ENCODE measurements around the gene GYG2.
"Not testable (repeated sequence)": the region's sequence is repeated elsewhere in the genome, so short reads cannot be mapped to it uniquely, and the experiment has no call there.

Gene GYG2

DNA sequence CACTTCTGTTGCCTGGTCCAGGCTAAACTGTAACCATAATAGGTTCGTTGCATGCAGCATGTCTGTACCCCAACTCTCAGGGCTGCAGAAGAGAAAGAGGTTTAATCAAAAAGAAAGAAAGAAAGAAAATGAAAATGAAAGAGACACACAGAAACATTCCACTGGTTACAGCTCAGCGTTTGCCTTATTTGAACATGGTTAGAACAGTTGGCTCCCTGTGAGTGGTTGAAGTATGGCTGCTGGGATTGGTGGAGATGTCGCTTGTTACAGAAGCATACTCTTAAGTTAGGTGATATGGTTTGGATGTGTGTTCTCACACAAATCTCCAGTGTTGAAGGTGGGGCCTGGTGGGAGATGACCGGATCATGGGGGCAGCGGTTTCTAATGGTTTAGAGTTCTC lies 64.1 kb downstream of the GYG2 start:
- no peak for TF ChIP-seq JUND (IDR thresholded peaks at IDR 0.05; ENCODE audit: low read depth)
- in situ Hi-C loops (cut with HindIII; ENCODE audit: low pct_unique_long_range_greater_than_20kb, low sequenced_read_pairs), result no loop called here
- DNase-seq (ENCODE audit: low read depth in 1 of 2, low spot score in 1 of 2), result no peak

DNA sequence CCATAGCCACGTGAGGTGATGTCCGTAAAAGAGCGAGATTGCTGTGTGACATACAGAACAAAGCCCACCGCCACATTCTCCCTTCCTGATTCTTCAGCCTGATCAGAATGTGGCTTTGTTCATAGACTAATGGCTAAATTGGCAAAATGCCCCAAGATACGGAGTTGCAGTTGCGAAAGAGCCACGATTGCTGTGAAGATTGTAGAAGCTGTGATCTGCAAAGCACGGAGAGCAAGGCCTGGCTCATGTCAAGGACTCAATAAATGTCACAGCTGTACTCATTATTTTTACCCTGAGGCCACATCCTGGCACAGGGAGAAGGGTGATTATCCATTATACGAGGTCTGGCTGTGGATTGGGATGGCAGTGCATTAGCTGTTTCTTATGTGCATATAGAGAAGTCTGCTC lies 66.2 kb downstream of the GYG2 start:
- no peak for DNase-seq (ENCODE audit: low read depth in 1 of 2, low spot score in 1 of 2)
- in situ Hi-C loops (cut with HindIII; ENCODE audit: low pct_unique_long_range_greater_than_20kb, low sequenced_read_pairs), result no loop called here
- TF ChIP-seq JUND (IDR thresholded peaks at IDR 0.05; ENCODE audit: low read depth), result no peak

DNA sequence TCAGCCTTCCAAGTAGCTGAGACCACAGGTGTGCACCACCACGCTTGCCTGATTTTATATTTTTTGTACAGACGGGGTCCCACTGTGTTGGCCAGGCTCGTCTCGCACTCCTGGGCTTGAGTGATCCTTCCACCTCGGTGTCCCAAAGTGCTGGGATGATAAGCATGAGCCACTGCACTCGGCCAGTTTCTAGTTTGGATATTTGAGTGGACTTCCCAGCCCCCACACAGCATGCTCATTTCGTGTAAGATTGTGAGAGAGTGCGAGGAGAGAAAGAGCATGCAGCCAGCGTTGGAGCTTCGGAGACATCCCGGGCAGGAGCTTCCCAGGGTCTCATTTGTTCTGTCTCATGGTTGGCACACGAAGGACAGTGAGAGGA lies 68.6 kb downstream of the GYG2 start:
- DNase-seq (ENCODE audit: low read depth in 1 of 2, low spot score in 1 of 2), result no peak
- in situ Hi-C loops (cut with HindIII; ENCODE audit: low pct_unique_long_range_greater_than_20kb, low sequenced_read_pairs), result no loop called here
- TF ChIP-seq JUND (IDR thresholded peaks at IDR 0.05; ENCODE audit: low read depth), result no peak

DNA sequence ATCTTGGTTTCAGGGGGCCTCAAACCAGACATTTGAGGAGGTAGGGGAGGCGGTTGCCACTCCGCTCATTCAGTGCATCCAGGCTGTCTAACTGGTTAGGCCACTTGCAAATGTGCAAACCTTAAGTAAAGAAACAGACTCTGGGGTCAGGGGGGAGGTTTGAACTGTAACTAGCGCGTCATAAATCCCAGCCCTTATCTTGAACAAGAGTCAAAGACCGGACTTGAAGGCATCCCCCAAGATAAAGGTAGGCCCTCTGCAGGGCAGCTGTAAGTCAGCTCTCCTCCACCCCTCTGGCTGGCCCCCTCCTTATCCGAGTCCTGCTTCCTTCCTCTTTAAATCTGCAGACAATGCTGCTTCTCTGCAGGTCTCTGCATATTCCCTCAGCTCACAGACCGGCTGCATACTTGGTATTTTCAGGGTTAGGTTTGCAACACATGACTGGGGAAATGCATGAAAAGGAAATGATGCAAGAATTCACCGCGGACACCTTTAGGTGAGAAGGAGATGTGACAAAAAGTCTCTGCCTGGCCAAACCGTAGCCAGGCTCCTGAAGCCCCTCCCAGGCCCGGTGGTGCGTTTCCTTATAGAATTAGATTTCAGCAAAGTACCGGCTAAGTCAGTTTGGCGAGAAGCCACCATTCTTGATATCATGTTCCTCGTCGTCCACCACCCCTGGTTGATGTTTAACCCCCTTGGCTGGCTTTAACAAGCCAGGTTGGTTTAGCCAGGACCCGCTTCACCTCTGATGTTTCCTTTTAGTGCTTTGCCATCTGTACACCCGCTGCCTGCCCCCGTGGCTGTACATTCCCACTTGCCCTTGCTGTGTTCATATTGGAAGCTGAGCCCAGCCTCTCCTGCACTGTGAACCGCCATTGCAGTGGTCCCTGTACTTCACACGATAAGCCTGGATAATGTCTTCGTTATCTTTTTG lies 69.2 kb downstream of the GYG2 start:
- in situ Hi-C loops (cut with HindIII; ENCODE audit: low pct_unique_long_range_greater_than_20kb, low sequenced_read_pairs), result not testable (repeated sequence)
- peak in 1 of 2 experiments; percentile 76 for DNase-seq (ENCODE audit: low read depth in 1 of 2, low spot score in 1 of 2)

DNA sequence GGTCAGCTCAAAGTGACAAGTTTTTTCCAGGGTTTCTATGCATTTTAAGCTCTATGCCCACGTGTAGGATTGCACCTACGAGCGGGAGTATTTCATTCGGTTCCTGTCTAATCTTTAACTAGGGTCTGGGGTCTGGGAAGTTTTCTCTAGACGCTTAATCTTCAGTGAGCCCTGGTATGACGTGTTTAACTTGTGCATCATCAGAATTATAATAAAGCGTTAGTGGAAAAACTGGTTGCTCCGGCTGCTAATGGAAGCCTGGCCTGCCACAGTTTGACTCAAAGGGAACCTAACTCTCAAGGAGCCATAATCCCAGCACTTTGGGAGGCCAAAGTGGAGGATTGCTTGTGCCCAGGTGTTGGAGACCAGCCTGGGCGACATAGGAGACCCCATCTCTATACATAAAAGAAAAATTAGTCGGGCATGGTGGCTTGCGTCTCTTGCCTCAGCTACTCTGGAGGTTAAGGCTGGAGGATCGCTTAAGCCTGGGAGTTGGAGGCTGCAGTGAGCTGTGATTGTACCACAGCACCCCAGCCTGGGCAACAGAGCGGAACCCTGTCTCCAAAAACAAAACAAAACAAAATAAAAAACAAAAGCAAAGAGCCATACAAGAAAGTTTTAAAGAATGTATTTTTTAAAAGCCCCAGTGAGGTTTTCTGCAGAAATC lies 70.2 kb downstream of the GYG2 start:
- TF ChIP-seq JUND (IDR thresholded peaks at IDR 0.05; ENCODE audit: low read depth), result no peak
- peak in 1 of 2 experiments; percentile 77 for DNase-seq (ENCODE audit: low read depth in 1 of 2, low spot score in 1 of 2)
- in situ Hi-C loops (cut with HindIII; ENCODE audit: low pct_unique_long_range_greater_than_20kb, low sequenced_read_pairs), result no loop called here

DNA sequence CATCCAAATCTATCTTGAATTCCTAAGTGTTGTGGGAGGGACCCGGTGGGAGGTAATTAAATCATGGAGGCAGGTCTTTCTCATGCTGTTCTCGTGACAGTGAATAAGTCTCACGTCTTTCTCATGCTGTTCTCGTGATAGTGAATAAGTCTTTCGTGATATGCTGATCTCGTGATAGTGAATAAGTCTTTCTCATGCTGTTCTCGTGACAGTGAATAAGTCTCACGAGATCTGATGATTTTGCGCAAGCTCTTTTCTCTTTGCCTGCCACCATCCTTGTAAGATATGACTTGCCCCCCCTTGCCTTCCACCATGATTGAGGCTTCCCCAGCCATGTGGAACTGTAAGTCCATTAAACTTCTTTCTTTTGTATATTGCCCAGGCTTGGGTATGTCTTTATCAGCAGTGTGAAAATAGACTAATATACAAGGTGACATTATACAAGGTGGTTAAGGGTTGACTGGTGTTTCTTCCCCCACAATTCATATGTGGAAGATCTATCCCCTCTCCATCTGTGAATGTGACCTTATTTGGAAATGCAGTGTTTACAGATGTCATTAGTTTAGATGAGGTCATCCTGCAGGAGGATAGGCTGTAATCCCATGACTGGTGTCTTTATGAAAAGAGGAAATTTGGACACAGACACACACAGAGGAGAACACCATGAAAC lies 72.8 kb downstream of the GYG2 start:
- in situ Hi-C loops (cut with HindIII; ENCODE audit: low pct_unique_long_range_greater_than_20kb, low sequenced_read_pairs), result no loop called here
- no peak for TF ChIP-seq JUND (IDR thresholded peaks at IDR 0.05; ENCODE audit: low read depth)
- no peak for DNase-seq (ENCODE audit: low read depth in 1 of 2, low spot score in 1 of 2)

DNA sequence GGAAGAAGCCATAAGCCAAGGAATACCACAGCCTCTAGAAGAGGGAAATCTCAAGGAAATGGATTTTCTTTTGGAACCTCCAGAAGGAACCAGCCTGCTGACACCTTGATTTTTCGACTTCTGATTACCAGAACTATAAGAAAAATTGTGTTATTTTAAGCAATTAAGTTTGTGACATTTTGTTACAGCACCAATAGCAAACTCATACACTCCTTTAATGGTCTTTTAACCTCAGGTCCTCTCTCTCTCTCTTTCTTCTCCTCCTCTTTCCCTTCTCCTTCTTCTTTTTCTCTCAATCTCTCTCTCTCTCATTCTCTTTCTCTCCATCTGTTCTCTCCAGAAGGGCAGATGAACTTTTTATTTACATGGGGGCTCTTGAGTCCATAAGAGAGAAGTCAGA lies 74.1 kb downstream of the GYG2 start:
- no peak for DNase-seq (ENCODE audit: low read depth in 1 of 2, low spot score in 1 of 2)
- in situ Hi-C loops (cut with HindIII; ENCODE audit: low pct_unique_long_range_greater_than_20kb, low sequenced_read_pairs), result no loop called here
- no peak for TF ChIP-seq JUND (IDR thresholded peaks at IDR 0.05; ENCODE audit: low read depth)

DNA sequence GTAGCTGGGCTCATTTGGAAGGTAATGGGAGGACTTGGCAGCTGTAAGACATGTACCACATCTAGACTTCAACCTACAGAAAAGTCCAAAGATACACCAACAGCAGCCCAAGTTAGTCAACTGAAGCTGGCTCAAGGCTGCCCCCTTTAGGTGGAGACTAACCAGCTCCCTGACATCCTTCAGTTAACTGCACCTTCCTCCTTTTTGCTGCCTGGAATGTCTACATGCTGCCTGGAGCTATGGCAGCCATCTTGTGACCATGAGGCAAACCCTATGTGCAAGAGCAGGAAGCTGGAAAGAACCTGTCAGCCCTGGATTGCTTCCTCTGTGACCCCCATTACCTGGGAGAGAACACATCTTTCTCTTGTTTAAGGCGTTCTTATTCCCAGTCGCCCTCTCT lies 74.6 kb downstream of the GYG2 start:
- no peak for TF ChIP-seq JUND (IDR thresholded peaks at IDR 0.05; ENCODE audit: low read depth)
- no peak for DNase-seq (ENCODE audit: low read depth in 1 of 2, low spot score in 1 of 2)
- in situ Hi-C loops (cut with HindIII; ENCODE audit: low pct_unique_long_range_greater_than_20kb, low sequenced_read_pairs), result no loop called here

DNA sequence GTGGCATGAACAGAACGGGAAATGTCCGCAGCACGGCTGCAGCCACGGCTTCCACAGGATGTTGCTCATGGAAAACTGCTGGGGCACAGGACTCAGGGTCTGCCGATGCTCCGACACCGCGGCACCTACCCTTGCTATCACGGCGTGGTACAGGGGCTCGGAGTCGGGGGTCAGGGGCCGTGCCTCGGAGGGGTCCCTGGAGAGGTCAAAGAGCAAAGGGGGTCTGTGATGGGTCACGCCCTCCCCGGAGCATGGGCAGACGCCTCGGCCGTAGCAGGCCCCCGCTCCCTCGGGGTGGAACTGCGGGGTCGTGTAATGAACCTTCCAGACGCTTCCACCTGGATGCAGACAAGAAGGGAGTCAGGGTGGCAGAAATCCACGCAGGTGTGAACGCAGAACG lies 78.6 kb downstream of the GYG2 start:
- DNase-seq (ENCODE audit: low read depth in 1 of 2, low spot score in 1 of 2), result no peak
- no peak for TF ChIP-seq JUND (IDR thresholded peaks at IDR 0.05; ENCODE audit: low read depth)
- in situ Hi-C loops (cut with HindIII; ENCODE audit: low pct_unique_long_range_greater_than_20kb, low sequenced_read_pairs), result no loop called here

DNA sequence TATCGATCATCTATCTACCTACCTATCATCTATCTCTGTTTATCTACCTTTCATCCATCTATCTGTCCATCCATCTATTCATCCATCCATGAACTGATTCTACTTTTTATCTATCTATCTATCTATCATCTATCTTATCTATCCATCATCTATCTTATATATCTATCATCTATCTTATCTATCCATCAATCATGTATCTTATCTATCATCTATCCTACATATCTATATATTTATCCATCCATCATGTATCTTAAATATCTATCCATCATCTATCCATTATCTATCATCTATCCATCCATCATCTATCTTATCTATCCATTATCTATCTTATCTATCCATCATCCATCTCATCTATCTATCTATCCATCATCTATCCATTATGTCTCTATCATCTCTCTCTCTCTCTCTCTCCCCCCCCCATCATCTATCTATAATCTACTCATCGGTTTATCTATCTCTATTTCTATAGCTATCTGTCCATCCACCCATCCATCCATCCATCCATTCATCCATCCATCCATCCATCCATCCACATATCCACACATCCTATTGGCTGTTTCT lies 79.5 kb downstream of the GYG2 start:
- DNase-seq (ENCODE audit: low read depth in 1 of 2, low spot score in 1 of 2), result no peak
- no peak for TF ChIP-seq JUND (IDR thresholded peaks at IDR 0.05; ENCODE audit: low read depth)
- in situ Hi-C loops (cut with HindIII; ENCODE audit: low pct_unique_long_range_greater_than_20kb, low sequenced_read_pairs), result no loop called here

DNA sequence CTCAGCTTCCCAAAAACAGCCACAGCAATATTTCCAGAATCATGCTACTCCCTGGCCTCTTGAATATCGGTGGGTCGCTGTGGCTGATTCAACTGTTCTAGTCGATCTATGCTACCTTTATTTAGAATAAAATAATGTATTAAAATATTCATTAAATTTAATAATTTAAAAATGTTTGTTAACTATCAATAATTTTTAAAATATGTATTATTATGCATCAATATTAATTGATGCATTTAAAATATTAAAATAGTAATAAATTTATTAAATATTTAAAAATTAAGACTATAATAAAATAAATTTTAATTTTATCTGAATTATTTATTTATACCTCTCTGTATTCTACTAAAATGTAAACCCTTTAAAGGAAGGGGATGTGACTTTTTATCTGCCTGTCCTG lies 81.4 kb downstream of the GYG2 start:
- no peak for DNase-seq (ENCODE audit: low read depth in 1 of 2, low spot score in 1 of 2)
- in situ Hi-C loops (cut with HindIII; ENCODE audit: low pct_unique_long_range_greater_than_20kb, low sequenced_read_pairs), result no loop called here
- no peak for TF ChIP-seq JUND (IDR thresholded peaks at IDR 0.05; ENCODE audit: low read depth)

DNA sequence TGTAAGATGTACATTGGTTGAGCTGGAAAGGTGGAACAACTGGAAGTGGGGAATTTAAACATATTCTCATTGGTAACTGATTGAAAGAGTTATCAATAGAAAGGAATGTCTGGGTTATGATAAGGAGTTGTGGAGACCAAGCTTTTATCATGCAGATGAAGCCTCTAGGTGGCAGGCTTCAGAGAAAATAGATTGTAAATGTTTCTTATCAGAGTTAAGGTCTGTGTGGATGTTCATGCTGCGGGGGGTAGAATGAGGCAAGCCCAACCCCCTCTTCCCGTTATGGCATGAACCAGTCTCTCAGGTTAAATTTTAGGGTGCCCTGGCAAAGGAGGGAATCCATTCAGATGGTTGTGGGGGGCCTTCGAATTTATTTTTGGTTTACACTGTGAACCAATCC lies 84.4 kb downstream of the GYG2 start:
- no peak for DNase-seq (ENCODE audit: low read depth in 1 of 2, low spot score in 1 of 2)
- no peak for TF ChIP-seq JUND (IDR thresholded peaks at IDR 0.05; ENCODE audit: low read depth)
- in situ Hi-C loops (cut with HindIII; ENCODE audit: low pct_unique_long_range_greater_than_20kb, low sequenced_read_pairs), result no loop called here

DNA sequence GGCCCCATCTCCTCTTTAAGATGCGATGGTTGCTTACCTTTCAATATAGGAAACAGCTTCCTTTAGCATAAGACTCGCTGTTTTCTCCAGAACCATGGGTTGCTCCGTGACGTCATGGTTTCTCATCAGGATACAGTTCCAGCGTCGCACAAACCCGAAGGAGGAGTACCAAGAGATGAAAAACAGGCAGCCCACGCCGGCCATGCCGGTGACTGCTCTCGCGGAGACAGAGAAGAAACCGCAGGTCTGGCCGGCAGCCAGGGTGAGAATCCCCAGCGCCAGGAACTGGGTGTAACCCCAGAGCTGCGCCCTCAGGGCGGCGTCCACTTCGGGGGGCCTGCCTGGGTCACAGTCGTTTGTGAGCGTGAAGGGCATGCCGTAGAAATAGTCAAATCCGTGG lies 89.0 kb downstream of the GYG2 start:
- no peak for TF ChIP-seq JUND (IDR thresholded peaks at IDR 0.05; ENCODE audit: low read depth)
- in situ Hi-C loops (cut with HindIII; ENCODE audit: low pct_unique_long_range_greater_than_20kb, low sequenced_read_pairs), result no loop called here
- no peak for DNase-seq (ENCODE audit: low read depth in 1 of 2, low spot score in 1 of 2)
